ENCODE data around the gene CCDC40.

Gene CCDC40

GRCh38 chr17:80097844-80098691, 61.6 kb downstream of the CCDC40 start:
- Histone ChIP-seq H3K4me1 (ENCODE audit: insufficient read depth, low read length) (peaks cover 5% of the 10 kb centered on the region), H3K9me3 (ENCODE audit: control insufficient read depth, insufficient read depth, low read length) (no peaks in the 10 kb centered on the region), H3K36me3 (ENCODE audit: insufficient read depth, low read length) (no peaks in the 10 kb centered on the region), H3K9ac (ENCODE audit: low read depth, low read length) (no peak overlapping the region)

GRCh38 chr17:80099291-80100034, 63.0 kb downstream of the CCDC40 start:
- Histone ChIP-seq H3K9ac (ENCODE audit: low read depth, low read length) (no peak overlapping the region), H3K36me3 (ENCODE audit: insufficient read depth, low read length) (no peaks in the 10 kb centered on the region), H3K4me1 (ENCODE audit: insufficient read depth, low read length) (peaks cover 5% of the 10 kb centered on the region), H3K9me3 (ENCODE audit: control insufficient read depth, insufficient read depth, low read length) (no peaks in the 10 kb centered on the region)

- peaks cover 5% of the 10 kb centered on the region for H3K4me1 ChIP-seq (ENCODE audit: insufficient read depth, low read length)
- no peaks in the 10 kb centered on the region for H3K9me3 ChIP-seq (ENCODE audit: control insufficient read depth, insufficient read depth, low read length)
- H3K9ac ChIP-seq (ENCODE audit: low read depth, low read length): no peak overlapping the region
- H3K36me3 ChIP-seq (ENCODE audit: insufficient read depth, low read length): no peaks in the 10 kb centered on the region
These were observed 63.5 kb downstream of the CCDC40 start for GRCh38 chr17:80100035-80100323.

- Histone ChIP-seq H3K4me1 (ENCODE audit: insufficient read depth, low read length) (peaks cover 5% of the 10 kb centered on the region), H3K36me3 (ENCODE audit: insufficient read depth, low read length) (no peaks in the 10 kb centered on the region), H3K9me3 (ENCODE audit: control insufficient read depth, insufficient read depth, low read length) (no peaks in the 10 kb centered on the region), H3K9ac (ENCODE audit: low read depth, low read length) (peak within 1 kb of the TSS; percentile 72)
These were observed 64.8 kb downstream of the CCDC40 start, which contains the start of gene GAA for GRCh38 chr17:80101011-80101945. Gene GAA, plus strand, starts transcription at chr17:80101581. Its CDS starts 3,006 bp downstream, at chr17:80104587.

GRCh38 chr17:80101946-80102663, 65.7 kb downstream of the CCDC40 start:
- Histone ChIP-seq H3K9me3 (ENCODE audit: control insufficient read depth, insufficient read depth, low read length) (no peaks in the 10 kb centered on the region), H3K4me1 (ENCODE audit: insufficient read depth, low read length) (peaks cover 5% of the 10 kb centered on the region), H3K9ac (ENCODE audit: low read depth, low read length) (peak overlapping the region; percentile 72), H3K36me3 (ENCODE audit: insufficient read depth, low read length) (no peaks in the 10 kb centered on the region)

- no peaks in the 10 kb centered on the region; the same call in 1 of the 2 replicates for H3K36me3 ChIP-seq (ENCODE audit: insufficient read depth, low read length)
- H3K9ac ChIP-seq (ENCODE audit: low read depth, low read length): peak overlapping the region; percentile 72; the same call in 1 of the 2 replicates
- peaks cover 5% of the 10 kb centered on the region for H3K4me1 ChIP-seq (ENCODE audit: insufficient read depth, low read length)
- H3K9me3 ChIP-seq (ENCODE audit: control insufficient read depth, insufficient read depth, low read length): no peaks in the 10 kb centered on the region
These were observed 66.4 kb downstream of the CCDC40 start for GRCh38 chr17:80102664-80103448.

GRCh38 chr17:80103449-80104085, 67.1 kb downstream of the CCDC40 start:
- no peaks in the 10 kb centered on the region for H3K9me3 ChIP-seq (ENCODE audit: control insufficient read depth, insufficient read depth, low read length)
- H3K4me1 ChIP-seq (ENCODE audit: insufficient read depth, low read length): peaks cover 5% of the 10 kb centered on the region
- H3K36me3 ChIP-seq (ENCODE audit: insufficient read depth, low read length): no peaks in the 10 kb centered on the region; the same call in 1 of the 2 replicates
- no peak overlapping the region for H3K9ac ChIP-seq (ENCODE audit: low read depth, low read length)

- Histone ChIP-seq H3K4me1 (ENCODE audit: insufficient read depth, low read length) (peaks cover 5% of the 10 kb centered on the region), H3K36me3 (ENCODE audit: insufficient read depth, low read length) (no peaks in the 10 kb centered on the region; the same call in 1 of the 2 replicates), H3K9me3 (ENCODE audit: control insufficient read depth, insufficient read depth, low read length) (no peaks in the 10 kb centered on the region), H3K9ac (ENCODE audit: low read depth, low read length) (no peak overlapping the region)
These were observed 68.0 kb downstream of the CCDC40 start for GRCh38 chr17:80104321-80104955.

- Histone ChIP-seq H3K4me1 (ENCODE audit: insufficient read depth, low read length) (peaks cover 5% of the 10 kb centered on the region), H3K9me3 (ENCODE audit: control insufficient read depth, insufficient read depth, low read length) (no peaks in the 10 kb centered on the region), H3K9ac (ENCODE audit: low read depth, low read length) (no peak overlapping the region), H3K36me3 (ENCODE audit: insufficient read depth, low read length) (no peaks in the 10 kb centered on the region; the same call in 1 of the 2 replicates)
These were observed 68.5 kb downstream of the CCDC40 start for GRCh38 chr17:80104956-80105375.

- H3K36me3 ChIP-seq (ENCODE audit: insufficient read depth, low read length): no peaks in the 10 kb centered on the region; the same call in 1 of the 2 replicates
- H3K9ac ChIP-seq (ENCODE audit: low read depth, low read length): no peak overlapping the region
- H3K4me1 ChIP-seq (ENCODE audit: insufficient read depth, low read length): peaks cover 5% of the 10 kb centered on the region
- no peaks in the 10 kb centered on the region for H3K9me3 ChIP-seq (ENCODE audit: control insufficient read depth, insufficient read depth, low read length)
These were observed 69.3 kb downstream of the CCDC40 start for GRCh38 chr17:80105762-80106161.

GRCh38 chr17:80106176-80106575, 69.7 kb downstream of the CCDC40 start:
- H3K4me1 ChIP-seq (ENCODE audit: insufficient read depth, low read length): peaks cover 5% of the 10 kb centered on the region
- H3K36me3 ChIP-seq (ENCODE audit: insufficient read depth, low read length): no peaks in the 10 kb centered on the region; the same call in 1 of the 2 replicates
- H3K9ac ChIP-seq (ENCODE audit: low read depth, low read length): no peak overlapping the region
- H3K9me3 ChIP-seq (ENCODE audit: control insufficient read depth, insufficient read depth, low read length): no peaks in the 10 kb centered on the region

GRCh38 chr17:80106751-80107150, 70.3 kb downstream of the CCDC40 start:
- no peaks in the 10 kb centered on the region for H3K9me3 ChIP-seq (ENCODE audit: control insufficient read depth, insufficient read depth, low read length)
- H3K9ac ChIP-seq (ENCODE audit: low read depth, low read length): no peak overlapping the region
- no peaks in the 10 kb centered on the region; the same call in 1 of the 2 replicates for H3K36me3 ChIP-seq (ENCODE audit: insufficient read depth, low read length)
- peaks cover 5% of the 10 kb centered on the region for H3K4me1 ChIP-seq (ENCODE audit: insufficient read depth, low read length)

Data from ES-I3 (cell line).